MM.1S (cell line): Measurements from ENCODE around the gene GLOD5.

Source experiments
- EZH2phosphoT487 ChIP-seq: fragments of 300-600 bp; sonication (generic); IDR thresholded peaks from 2 replicates; pipeline ENCODE4 v1.6.1; 2018; ENCODE audit warnings: antibody characterized with exemption, low read length
- TF ChIP-seq, protein P1 (sequence below): fragments of 300-600 bp; sonication (generic); IDR thresholded peaks from 2 replicates; pipeline ENCODE4 v1.5.1; 2016; ENCODE audit warnings: antibody characterized with exemption, low read length, mixed read lengths

DNA sequence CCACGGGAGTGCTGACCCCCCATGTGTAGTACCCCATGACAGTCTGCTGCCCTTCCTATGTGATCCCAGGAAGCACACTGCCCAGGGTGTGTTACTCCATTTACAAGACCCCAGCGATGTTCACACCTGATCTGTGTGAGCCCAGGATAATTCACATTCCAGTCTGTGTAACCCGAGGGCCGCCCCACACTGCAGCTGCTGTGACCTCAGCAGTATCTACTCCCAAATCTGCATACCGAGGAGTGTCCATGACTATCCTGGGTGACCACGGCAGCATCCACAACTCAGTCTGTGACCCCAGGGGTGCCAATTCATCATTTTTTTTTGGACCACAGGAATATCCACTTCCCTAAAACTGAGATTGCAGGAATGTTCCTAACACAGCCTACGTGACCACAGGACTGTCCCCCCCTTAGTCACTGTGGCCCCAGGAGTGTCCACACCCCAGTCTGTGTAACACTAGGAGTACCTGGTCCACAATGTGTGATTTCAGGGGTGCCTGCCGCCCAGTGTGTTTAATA is 7.8 kb upstream of the GLOD5 start:
- TF ChIP-seq EZH2phosphoT487: no peak
- TF ChIP-seq, protein P1, sequence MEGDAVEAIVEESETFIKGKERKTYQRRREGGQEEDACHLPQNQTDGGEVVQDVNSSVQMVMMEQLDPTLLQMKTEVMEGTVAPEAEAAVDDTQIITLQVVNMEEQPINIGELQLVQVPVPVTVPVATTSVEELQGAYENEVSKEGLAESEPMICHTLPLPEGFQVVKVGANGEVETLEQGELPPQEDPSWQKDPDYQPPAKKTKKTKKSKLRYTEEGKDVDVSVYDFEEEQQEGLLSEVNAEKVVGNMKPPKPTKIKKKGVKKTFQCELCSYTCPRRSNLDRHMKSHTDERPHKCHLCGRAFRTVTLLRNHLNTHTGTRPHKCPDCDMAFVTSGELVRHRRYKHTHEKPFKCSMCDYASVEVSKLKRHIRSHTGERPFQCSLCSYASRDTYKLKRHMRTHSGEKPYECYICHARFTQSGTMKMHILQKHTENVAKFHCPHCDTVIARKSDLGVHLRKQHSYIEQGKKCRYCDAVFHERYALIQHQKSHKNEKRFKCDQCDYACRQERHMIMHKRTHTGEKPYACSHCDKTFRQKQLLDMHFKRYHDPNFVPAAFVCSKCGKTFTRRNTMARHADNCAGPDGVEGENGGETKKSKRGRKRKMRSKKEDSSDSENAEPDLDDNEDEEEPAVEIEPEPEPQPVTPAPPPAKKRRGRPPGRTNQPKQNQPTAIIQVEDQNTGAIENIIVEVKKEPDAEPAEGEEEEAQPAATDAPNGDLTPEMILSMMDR: no peak
